Fibroblast of mammary gland (primary cell): ENCODE results near the gene CROCC2.

Source experiments
- DNase-seq: peaks from one replicate; pipeline ENCODE4 v3.0.0-alpha.2; 2010; ENCODE audit warnings: low read depth
- H3K4me3 ChIP-seq: 2 replicates; pipeline ENCODE4 v1.5.1; 2011; ENCODE audit warnings: low read depth, mild to moderate bottlenecking, low read length, moderate library complexity; ENCODE audit not compliant: control insufficient read depth
- TF ChIP-seq, protein P1 (sequence below): conservative IDR thresholded peaks from 2 replicates; pipeline ENCODE4 v1.5.1; 2011; ENCODE audit warnings: low read depth, low read length, inconsistent platforms; ENCODE audit not compliant: control insufficient read depth, insufficient read depth

CROCC2 gene

DNA sequence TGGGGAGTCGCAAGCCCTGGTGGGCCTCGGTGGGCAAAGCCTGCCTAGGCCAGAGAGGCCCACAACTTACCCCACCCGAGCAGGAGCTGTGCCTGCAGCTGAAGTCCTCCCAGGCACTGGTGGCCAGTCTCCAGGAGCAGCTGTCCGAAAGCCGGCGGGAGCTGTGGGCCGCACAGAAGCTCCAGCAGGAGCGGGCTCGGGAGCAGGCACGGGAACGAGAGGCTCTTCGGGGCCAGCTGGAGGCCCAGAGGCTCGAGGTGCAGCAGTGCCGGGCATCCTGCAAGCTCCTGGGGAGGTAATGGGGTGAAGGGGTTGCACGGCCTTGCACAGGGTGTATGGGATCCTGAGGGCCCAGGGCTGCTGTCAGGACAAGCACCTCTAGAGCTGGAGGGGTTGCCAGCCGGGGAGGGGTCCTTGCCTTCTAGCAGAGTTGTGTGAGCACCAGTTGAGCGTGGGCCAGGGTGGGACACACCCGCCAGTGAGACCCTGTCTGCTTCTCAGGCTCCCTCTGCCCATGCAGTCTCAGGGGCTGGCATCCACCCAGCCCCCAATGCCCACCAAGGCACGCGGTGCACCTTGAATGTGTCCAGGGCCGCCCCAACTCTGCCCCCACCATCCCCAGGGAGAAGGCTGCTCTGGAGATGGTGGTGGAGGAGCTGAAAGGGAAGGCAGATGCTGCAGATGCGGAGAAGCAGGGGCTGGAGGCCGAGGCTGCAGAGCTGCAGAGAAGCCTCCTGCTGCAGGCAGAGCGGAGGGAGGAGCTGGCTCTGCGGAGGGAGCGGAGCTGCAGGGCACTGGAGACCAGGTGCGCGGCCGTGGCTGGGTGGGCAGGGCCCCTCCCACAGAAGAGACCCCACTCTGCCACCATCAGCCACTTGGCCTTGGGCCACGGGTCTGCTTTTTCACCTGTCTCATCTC lies 27.2 kb downstream of the CROCC2 start:
- no peak for DNase-seq
- no peak overlapping the region for H3K4me3 ChIP-seq

DNA sequence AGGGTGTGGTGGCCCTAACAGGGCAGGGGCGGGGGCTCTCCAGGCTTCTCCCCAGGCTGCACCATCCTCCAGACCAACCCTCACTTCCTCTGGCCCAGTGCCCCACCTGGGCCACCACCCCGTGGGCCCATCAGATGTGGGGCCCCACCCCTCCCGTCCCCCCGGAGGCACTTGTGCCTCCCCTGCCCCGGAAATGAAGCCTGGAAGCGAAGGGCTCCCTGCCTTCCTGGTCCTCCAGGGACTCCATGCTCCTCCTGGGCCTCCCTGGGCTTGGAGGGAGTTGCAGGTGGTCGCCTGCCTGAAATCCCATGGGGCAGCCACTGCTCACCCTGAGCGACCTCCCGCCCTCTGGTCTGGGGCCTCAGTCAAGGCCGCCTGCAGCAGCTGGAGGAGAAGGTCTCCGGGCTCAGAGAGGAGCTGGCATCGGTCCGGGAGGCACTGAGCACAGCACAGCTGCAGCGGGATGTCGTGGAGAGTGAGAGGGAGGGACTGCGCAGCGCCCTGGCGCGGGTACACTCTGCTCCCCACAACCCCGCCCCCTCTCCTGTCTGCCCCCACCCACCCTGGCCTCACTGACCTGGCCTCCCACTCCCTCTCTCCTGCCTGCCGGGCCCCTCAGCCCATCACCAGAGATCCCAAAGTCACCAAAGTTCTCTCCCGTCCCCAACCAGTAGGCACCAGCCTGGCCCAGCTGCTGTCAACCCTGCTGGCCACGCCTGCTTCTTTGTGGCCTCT lies 28.0 kb downstream of the CROCC2 start:
- no peak overlapping the region for H3K4me3 ChIP-seq
- TF ChIP-seq, protein P1, sequence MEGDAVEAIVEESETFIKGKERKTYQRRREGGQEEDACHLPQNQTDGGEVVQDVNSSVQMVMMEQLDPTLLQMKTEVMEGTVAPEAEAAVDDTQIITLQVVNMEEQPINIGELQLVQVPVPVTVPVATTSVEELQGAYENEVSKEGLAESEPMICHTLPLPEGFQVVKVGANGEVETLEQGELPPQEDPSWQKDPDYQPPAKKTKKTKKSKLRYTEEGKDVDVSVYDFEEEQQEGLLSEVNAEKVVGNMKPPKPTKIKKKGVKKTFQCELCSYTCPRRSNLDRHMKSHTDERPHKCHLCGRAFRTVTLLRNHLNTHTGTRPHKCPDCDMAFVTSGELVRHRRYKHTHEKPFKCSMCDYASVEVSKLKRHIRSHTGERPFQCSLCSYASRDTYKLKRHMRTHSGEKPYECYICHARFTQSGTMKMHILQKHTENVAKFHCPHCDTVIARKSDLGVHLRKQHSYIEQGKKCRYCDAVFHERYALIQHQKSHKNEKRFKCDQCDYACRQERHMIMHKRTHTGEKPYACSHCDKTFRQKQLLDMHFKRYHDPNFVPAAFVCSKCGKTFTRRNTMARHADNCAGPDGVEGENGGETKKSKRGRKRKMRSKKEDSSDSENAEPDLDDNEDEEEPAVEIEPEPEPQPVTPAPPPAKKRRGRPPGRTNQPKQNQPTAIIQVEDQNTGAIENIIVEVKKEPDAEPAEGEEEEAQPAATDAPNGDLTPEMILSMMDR = no peak
- no peak for DNase-seq

More for the DNA sequence above, 27.2 kb downstream of the CROCC2 start:
- TF ChIP-seq, protein P1 = no peak

DNA sequence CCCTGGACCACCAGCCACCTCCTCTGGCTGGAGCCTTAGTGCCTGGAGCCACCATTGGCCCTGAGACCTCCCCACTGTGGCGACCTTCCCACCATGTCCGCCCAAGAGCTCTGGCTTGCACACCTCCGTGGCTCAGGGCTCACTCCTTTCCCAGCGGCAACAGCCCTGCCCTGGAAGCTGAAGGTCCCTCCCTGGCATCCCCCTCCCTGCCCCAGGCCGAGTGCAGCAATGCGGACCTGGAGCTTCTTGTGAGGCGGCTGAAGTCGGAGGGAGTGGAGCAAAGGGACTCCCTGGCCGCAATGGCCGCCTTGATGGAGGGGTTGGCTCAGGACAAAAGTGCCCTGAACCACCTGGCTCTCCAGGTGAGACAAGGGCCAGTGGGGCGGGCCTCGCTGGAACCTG lies 28.6 kb downstream of the CROCC2 start:
- TF ChIP-seq, protein P1 = no peak
- no peak for DNase-seq
- no peak overlapping the region for H3K4me3 ChIP-seq

DNA sequence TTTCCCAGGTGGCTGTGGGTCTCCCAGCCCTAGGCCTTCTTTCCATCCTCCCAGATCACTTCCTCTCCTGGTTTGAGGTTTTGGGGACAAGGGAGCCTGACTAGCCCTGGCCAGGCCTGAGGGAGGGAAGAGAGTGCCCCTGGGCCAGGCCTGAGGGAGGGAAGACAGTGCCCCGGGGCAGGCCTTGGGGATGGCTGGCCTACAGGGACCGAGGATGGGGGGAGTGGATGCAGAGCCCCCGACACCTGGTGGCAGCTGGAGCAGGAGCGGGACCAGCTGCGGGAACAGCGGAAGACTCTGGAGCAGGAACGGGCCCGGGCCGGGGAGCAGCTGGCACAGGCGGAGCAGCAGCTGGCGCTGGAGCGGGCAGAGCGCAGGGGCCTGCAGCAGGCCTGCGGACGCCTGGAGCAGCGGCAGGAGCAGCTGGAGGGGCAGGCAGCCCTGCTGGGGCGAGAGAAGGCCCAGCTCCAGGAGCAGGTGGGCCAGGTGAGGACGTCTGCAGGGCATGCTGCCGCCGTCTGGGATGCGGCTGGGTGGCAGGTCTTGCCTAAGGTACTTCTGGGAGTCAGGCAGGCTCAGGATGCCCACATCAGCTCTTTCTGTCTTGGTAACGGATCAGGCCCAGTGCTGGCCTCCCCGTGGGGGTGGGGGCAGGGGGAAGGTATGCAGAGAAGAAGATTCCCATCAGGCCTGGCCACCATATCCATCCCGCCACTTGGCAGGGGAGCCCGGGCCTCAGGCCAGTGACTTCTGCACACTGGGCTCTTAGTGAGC lies 29.2 kb downstream of the CROCC2 start:
- no peak overlapping the region for H3K4me3 ChIP-seq
- no peak for DNase-seq
- TF ChIP-seq, protein P1 = no peak

DNA sequence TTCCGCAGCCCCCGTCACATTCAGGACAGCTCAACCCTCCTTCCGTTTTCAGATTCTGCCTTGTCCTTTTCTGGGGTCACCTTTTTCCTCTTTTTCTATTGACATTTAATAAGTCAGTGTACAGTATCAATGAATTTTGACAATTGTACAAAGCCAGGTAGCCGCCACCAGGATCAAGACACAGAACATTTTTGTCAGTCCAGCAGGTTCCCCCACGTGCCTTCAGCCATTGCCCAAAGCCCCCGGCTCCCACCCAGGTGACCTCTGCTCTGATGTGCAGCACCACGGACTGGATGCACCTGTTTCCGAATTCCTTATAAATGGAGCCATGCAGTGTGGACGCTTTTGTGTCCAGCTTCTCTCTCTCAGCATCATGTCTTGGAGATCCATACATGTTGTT lies 30.0 kb downstream of the CROCC2 start:
- H3K4me3 ChIP-seq = no peak overlapping the region
- no peak for DNase-seq
- TF ChIP-seq, protein P1 = no peak

DNA sequence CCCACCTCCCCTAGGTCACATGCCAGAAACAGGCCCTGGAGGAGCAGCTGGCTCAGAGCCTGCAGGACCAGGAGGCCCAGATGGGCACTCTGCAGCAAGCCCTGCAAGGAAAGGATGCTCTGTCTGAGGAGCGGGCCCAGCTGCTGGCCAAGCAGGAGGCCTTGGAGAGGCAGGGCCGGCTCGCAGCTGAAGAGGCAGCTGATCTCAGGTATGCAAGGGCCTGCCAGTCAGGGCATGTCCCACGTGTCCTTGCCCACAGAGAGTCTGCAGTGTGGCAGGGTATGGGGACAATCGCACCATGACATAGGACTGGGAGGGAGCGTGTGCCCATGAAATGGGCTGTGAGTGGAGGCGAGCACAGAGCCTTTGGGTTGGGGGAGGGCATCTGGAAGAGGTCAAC lies 39.9 kb downstream of the CROCC2 start:
- TF ChIP-seq, protein P1 = no peak
- no peak for DNase-seq
- no peak overlapping the region for H3K4me3 ChIP-seq
